Inflammatory macrophage treated with lipopolysaccharide for 4 hours (primary cell): ENCODE measurements around the gene MAGI1.
"Not testable (repeated sequence)": the region's sequence is repeated elsewhere in the genome, so short reads cannot be mapped to it uniquely, and the experiment has no call there.

Experiments
- DNase-seq: peaks from one replicate; pipeline ENCODE4 v3.0.0-alpha.2; 2020

The MAGI1 gene

DNA sequence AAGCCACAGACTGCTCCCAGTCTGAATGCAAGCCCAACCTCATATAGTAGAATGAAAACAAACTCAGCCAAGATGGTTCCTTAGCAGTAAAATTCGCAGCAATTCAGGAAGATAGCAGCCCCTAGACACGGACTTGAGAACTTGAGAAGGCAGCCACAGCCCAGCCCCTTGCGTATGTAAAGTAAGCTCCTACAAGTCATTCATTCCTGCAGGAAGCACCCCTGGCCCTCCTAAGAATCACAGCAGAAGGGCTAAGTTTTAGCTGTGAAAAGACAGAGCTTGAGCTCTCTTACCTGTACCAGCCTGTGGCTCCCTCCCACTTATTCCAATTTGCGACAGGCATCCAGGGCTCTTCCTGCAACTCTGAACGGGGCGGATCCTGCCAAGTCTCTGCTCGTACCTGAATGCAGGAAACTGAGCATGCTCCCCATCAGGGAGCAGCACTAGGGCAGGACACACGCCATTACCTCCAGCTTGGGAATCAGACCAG lies 136.4 kb downstream of the MAGI1 start:
- no peak for DNase-seq

DNA sequence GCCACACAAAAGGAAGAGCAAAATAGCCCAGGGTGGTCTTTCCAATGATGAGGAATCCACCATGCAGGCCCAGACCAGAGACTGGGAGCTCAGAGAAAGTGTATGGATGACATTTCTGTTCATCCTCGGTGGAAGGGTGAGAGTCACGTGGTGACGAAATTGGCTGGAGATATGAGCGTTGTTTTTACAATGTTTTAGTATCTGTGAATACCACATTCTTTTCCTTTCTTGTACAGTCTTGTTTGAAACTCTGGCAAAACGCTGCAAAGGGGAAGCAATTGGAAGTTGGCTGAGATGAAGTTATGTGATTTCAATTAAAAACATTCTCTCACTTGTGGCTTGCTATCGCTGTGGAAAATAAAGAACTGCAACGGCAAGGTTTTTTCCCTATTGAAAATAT lies 137.5 kb downstream of the MAGI1 start:
- no peak for DNase-seq

DNA sequence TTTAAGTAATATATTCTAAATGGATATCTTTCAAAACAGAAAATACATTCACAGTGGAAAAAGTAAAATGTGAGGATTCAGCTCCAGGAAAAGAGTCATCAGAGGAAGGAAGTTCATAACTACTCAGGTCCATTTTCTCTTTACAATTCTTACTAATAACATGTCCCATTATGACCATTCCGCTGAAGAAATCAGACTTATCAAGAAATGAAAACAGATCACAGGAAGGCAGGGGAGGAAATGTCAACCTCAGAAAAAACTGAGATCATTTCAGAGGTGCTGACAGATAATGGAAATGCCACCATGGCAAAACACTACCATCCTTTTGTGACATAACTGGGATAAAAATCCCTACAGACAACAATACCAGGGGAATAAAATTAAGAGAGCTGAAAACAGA lies 139.5 kb downstream of the MAGI1 start:
- no peak for DNase-seq

DNA sequence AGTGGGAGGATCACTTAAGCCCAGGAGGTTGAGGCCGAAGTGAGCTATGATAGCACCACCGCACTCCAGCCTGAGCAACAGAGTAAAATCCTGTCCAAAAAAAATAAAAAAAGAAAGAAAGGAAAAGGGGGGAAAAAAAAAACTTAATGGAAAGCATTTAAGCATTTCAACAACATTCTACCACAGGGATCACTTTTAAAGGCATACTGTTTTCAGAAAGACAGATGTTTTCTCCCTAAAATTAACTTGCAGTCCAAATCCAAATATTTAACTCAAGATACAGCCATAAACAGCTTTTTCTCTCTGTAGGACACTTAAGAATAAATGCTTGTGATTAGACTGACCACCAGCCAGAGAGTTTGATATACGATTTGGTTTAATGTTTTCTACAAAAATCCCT lies 141.0 kb downstream of the MAGI1 start:
- no peak for DNase-seq

DNA sequence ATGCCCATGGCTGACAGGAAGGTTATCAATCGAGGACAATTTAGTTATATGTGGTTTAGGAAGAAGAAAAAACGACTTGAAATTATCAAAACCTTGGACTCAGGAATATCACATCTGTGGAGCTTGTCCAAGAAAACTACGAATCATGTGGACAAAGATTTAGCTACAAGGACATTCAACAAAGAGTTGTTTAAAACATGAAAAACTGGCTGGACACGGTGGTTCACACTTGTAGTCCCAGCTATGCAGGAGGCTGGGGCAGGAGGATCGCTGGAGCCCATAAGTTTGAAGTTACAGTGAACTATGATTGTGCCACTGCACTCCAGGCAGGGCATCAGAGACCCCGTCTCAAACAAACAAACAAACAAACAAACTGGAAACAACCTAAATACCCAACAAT lies 142.4 kb downstream of the MAGI1 start:
- no peak for DNase-seq

DNA sequence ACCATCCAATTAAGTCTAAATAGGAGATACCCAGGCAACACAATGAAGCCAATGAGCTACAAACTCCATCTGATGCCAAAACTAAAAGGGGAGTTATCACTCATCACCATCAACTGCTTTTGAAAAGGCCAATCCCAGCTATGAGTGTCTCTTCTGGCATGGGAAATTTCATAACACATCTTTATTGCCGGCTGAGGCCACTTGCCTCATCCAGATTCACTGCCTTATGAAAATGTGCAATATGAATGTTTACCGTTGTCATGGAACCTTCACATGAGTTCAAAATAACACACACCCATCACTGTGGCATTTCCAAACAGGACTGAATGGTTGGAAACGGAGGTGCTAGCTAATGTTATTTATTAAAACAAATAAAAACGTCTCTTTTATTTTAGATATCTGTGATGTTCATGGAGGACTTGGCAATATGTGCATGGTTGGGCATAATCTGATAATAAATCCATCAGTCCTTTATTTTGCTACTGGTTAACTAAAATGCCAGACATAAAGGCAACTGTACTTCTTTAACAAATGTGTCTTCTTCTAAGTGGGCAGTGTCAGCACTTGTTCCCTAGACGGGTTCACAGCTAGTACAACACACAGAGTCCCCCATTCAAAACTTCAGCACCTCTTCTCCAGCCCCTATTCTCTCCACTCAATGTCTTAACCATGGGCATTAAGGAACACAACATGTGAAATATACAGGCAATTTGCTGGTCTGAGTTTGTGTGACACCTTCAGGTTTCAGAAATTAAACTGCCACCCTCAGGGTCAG lies 143.9 kb downstream of the MAGI1 start:
- no peak for DNase-seq

DNA sequence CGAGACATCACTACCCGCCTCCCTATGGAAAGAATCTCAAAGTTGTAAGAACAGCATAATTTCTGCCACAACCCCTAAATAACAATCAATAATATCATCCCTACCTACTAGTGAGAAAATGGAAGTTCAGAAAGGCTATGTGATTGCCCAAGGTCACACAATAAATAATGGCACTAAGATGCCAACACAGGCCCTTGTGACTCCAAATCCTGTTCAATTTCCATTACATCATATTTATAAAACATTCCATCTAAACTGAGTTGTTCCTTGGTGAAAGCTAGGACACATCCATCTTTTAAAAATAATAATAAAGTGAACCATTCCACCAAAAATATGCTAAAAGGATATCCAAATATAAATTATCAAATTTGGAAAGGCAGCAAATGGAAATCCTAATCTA lies 144.6 kb downstream of the MAGI1 start:
- DNase-seq = no peak

DNA sequence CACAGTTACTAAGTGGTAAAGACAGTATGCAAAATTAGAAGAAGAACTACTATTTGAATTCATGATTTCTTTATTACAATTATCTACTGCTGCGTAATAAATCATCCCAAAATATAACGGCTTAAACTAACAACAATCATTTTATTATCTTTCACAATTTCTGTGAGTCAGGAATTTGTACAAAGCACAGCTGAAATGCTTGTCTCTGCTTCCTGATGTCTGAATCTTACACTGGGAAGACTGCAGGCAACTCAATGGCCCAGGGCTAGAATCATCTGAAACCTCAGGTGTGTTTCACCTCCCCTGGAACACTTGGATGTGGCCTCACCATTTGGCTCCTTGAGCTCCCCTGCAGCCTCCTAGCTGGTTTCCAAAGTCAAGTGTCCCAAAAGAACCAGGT lies 145.1 kb downstream of the MAGI1 start:
- DNase-seq = no peak

DNA sequence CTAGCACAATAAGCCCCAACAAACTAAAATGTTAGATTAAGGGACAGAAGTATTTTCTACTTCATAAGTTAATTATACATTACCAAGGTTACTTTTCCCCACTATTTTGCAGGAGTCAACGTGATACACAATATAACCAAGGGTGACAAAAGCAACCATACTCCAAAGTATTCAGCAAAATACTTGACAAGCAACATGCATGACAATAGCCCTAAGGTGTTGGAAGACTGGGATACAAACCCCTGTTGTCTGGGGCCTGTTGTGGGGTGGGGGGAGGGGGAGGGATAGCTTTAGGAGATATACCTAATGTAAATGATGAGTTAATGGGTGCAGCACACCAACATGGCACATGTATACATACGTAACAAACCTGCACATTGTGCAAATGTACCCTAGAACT lies 147.2 kb downstream of the MAGI1 start:
- DNase-seq = not testable (repeated sequence)

DNA sequence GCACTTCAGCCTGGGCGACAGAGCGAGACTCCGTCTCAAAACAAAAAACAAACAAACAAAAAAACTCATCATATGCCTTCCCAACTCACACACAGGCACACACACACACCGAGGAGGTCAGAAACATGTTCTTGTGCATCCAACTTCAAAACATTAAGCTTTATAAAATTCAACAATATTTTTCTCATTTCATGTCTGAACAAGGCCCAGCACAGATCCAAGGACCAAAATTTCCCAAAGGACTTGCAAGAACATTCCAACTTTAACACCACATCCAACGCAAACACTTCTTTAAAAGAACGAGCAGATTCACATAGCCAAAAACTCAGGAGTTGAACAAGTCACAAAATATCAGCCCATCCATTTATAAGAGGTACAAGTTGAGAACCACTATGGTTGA lies 148.4 kb downstream of the MAGI1 start:
- no peak for DNase-seq

DNA sequence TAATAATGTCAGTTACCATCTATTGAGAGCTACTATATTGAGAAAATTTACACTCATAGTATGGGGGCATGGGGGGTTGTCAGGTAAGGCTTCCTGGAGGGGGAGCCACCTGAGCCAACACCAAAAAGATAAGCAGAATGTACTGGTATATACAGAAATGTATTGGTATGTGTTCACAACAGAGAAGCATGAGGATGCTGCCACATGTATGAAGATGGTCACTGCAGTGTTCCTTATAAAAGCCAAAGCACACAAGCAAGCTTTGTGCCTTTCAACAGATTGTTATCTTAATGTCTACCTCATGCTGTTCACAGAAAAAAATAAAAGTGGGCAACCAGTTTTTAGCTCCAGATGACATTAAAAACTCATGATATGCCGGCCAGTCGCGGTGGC lies 149.0 kb downstream of the MAGI1 start:
- DNase-seq = no peak

DNA sequence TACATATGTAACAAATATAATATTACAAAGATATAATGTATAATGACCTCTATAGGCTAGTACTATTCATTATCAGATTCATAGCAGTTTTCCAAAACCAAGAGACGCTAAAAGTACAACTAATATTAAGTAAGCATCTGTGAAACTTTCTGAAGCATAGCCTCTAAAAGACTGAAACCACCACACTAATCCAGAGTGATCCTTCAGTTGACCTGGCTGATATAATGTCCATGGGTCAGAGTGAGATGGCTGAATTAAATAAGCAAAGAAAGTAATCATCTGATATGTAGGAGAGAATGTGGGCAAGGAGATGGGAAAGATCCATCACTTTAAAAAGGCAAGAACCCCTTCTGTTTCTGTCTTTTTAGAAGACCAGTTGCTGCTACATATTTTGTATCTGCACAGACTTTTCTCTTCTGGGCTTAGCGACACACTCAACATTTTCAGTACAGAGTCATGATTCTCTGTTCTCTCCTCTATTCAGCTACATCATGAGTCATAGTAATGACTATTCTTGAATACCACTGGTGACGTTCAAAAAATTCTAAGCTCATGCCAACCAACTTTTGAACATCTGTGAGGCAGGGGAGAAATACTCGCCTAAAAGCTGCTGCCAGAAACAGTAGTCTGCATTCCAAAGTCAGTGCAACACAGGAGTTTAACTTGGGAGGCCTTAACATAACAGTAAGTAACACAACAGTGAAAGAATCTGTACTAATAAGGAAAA lies 149.6 kb downstream of the MAGI1 start:
- DNase-seq = no peak

DNA sequence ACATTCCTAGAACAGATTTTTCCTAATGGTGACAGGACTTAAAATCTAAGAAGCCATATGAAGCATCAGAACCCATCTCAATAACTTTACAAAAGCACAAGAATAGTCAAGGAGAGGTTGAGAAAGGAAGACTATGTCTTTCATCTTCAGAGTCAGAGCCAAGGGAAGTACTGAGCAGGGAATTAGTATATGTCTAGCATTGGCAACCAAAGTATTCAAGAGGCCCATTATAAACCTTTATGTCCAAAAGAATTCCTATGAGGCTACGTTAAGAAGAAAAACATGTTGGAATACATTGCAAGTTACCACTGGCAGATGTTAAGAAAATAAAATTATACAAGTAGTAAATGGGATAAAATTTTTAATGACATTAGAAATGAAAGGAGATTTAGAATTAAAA lies 150.5 kb downstream of the MAGI1 start:
- no peak for DNase-seq

DNA sequence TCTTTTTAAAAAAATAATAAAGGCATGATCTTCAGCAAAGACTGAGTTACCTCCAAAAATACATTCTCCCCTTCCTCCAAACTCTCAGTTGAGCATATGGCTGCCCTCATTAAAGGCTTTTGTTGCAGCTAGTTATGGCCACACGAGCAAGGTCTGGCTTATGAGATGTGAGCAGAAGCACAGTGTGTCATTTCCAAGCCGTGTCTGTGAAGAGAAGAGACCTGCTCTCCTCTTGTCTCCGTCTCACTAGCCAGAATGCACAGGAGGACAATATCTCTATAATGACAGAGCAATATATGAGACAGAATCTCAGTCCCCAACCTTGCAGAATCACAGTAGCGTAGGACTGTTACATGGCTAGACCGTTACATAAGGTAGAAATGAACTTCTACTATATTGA lies 152.3 kb downstream of the MAGI1 start:
- no peak for DNase-seq

DNA sequence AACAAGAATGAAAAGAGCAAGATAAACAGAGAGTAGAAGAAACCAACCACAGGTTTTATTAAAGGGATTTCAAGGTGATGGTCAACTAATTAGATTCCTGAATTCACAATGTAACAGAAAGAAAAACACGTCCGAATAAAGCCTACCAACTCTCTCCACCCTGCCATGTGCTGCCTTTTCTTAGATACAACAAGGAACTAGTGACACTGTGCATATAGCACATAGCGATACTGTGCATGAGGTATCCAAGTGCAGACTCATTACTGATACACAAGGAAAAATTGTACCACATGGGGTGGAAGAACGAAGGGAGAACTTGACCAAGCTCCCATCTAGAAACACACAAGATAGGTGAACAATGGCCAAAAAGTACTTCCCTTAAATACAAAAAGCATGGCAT lies 154.6 kb downstream of the MAGI1 start:
- no peak for DNase-seq

DNA sequence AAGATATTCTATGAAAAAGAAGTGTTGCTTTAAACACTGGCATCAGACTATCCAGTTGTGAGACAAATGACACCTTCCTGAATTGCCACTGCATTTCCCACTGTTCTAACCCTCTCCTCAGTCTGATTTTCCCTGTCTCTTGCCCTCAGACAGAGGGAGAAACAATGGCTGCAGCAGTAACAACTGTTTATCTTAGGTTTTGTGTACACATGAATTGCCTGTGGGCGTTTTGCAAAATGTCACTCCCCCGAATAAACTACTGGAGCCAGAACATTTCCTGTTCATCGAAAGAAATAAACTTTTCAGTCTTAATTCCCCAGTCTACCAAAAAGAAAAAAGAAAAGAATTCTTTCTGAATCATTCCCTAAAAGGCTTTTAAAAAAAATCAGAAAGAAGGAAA lies 155.1 kb downstream of the MAGI1 start:
- DNase-seq = no peak

DNA sequence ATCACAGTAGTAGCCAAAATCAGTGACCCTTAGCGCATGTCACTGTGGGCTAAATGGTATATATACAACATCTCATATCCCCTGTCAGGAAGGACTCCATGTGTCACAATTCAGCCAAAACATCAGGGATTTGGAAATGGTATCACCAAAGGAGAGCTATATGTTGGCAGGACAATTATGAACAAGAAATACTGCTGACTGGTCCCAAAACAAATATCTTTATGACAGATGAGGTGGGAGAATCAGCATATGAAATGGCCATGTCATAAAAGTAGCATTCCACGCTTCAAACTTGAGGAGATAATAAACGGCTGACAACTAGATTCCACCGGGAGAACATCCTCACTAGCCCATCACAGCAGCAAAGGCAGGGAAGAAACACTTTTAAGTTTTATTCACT lies 158.4 kb downstream of the MAGI1 start:
- no peak for DNase-seq

DNA sequence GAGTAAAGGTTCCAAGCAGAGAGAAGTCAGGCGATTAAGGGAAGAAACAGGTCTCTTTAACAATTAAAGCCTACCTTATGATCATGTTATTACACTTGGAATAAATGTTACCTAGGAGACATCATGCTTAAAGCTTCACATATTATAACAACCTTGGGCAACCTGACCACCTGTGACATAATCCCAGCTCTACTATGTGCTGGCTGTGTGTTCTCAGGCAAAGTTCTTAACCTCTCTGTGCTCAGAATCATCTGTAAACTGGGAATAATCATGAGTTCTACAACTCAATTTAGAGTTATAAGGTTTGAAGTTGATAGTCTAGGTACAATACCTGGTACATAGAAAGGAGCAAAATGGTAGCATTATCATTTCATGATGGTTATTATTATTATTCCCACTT lies 159.3 kb downstream of the MAGI1 start:
- DNase-seq = no peak

DNA sequence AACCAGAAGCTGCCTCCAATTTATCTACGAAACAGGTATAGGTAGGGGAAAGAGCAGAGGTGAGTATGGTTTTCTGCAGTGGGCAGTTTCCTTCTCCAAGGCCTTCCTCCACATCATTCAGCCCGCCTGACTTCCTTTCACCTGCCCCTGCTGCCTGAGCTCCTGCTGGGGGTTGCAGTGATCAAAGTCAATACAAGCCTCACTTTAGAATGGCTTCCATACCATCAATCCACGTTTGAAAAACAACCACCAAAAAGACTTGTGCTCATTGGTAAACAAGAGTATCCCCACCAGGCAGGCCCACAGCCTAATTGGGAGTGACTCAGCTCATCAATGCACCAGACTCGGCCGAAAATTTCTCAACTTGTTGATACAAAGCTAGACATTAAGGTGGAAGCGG lies 159.9 kb downstream of the MAGI1 start:
- no peak for DNase-seq

DNA sequence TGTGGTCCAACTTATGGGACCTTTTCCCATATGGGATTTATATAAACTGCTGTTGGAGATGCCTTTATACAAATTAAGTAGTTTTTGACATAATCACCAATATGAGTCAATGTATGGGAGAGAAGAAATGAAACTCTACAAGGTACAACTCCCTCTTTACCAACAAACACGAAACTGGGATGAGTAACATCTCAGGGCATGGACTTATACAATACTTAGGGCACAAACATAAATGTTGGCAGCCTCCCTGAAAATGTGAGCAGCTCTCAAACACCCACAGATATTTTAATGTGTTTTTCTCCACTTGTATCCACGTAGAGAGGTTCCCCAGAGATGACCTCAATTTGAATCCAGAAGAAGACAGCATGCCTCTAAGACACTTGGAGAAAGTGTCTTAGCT lies 161.6 kb downstream of the MAGI1 start:
- no peak for DNase-seq

DNA sequence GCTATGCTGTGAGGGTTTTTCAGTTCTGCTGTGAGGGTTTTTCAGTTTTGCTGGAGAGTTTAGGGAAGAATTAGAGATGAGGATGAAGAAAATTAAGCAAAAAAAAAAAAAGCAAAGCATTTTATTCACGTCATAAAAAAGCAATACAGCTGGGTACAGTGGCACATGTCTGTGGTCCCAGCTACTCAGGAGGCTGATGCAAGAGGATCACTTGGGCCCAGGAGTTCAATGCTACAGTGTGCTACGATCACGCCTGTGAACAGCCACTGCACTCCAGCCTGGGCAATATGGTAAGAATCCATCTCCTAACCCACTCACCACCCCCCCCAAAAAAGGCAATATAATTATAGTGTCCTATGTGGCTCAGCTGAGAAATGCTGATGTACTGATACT lies 162.7 kb downstream of the MAGI1 start:
- no peak for DNase-seq

DNA sequence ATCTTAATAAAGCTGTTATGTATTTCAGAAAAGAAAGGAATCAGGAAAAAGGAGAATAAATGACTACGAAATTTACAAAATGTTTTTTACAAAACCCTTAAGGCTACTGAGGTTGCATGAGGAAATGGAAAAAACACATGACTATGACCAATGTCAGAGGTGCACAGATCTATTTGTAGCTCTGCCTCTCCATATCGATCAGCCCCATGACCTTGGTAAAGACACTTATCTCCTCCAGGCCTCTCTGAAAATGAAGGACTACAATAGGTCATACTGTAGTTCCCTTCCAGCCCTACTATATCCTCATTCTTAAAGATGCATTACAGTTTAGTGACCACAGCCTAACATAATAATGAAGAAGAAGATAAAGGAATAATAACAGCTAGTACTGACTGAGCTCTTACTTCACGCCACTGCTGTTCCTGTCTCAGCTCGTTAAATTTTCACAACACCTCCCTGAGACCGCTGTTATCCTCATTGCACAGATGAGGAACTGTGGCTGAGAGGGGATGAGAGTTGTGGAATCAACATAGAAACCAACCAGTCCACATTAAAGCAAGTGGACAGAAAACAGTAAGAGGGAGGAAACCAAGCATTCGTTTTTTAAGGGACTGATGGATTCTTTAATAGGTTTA lies 163.2 kb downstream of the MAGI1 start:
- DNase-seq = no peak

DNA sequence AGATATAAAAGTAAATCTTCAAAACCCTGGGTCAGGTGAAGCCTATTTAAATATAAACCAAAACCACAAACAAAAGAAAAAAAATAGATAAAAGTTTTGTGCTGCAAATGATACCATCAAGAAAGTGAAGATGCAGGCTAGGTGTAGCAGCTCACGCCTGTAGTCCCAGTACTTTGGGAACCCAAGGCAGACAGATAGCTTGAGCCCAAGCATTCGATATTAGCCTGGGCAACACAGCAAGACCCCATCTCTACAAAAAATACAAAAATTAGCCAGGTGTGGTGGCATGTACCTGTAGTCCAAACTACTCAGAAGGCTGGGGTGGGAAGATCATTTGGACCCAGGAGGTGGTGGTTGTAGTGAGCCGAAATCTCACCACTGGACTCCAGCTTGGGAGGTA lies 164.8 kb downstream of the MAGI1 start:
- no peak for DNase-seq

DNA sequence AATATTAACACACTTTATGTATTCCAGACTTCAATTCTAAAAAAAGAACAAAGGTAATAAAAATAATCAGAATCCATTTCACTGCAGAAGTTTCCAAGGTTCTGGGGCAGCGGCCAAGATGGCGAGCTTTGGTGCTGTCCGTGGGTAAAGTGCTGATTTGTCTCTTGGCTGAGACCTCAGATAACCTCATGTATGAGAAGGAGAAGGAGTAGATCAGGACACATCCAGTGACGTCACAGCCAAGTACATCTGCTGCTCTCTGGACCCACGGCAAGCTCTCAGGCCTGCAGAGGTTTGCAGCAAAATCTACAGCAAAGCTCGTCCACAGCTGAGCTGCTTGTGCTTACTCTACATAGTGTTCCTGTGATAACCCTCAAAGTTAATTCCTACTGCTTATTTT lies 165.7 kb downstream of the MAGI1 start:
- no peak for DNase-seq
